BLaER1 treated with 17β-estradiol and CSF1 and Interleukin-3, amounts not matched to agents 10 nM and 100 nM (cell line): ENCODE measurements around the gene NOBOX.

ENCODE experiments used
- H3K27ac ChIP-seq, 11 experiments: shearing (Covaris generic); formaldehyde crosslinking; 2 replicates each; pipeline ENCODE4 v1.8.1; 2022
- H3K27me3 ChIP-seq, 11 experiments: shearing (Covaris generic); formaldehyde crosslinking; 2 replicates each; pipeline ENCODE4 v1.8.1; 2022
- H3K36me3 ChIP-seq, 11 experiments: shearing (Covaris generic); formaldehyde crosslinking; 2 replicates each; pipeline ENCODE4 v1.8.1; 2022
- H3K4me1 ChIP-seq, 10 experiments: shearing (Covaris generic); formaldehyde crosslinking; 2 replicates each; pipeline ENCODE4 v1.8.1; 2022
- H3K4me2 ChIP-seq, 11 experiments: shearing (Covaris generic); formaldehyde crosslinking; 2 replicates each; pipeline ENCODE4 v1.8.1; 2022
- H3K4me3 ChIP-seq, 10 experiments: shearing (Covaris generic); formaldehyde crosslinking; 2 replicates each; pipeline ENCODE4 v1.8.1; 2022
- H3K9ac ChIP-seq, 11 experiments: shearing (Covaris generic); formaldehyde crosslinking; 2 replicates each; pipeline ENCODE4 v1.8.1; 2022
- H3K9me3 ChIP-seq, 11 experiments: shearing (Covaris generic); formaldehyde crosslinking; replicated peaks in 1 of 11; 2 replicates each; pipeline ENCODE4 v1.8.1; 2022
- H4K20me1 ChIP-seq, 11 experiments: shearing (Covaris generic); formaldehyde crosslinking; 2 replicates each; pipeline ENCODE4 v1.8.1; 2022
- Cebpa-rat ChIP-seq, 11 experiments: shearing (Covaris generic); IDR thresholded peaks; 2 replicates each; pipeline ENCODE4 v1.8.1; 2022

The NOBOX gene

GRCh38 chr7:144416341-144416740 is 12.8 kb upstream of the NOBOX start:
- Histone ChIP-seq H3K27ac (no peak overlapping the region), H3K4me1 (peaks cover 0 to 12% (median 0%) of the 10 kb centered on the region in 10 experiments; a peak in 5 of 20 replicates), H3K4me3 (no peak overlapping the region), H3K9ac (no peak overlapping the region), H3K36me3 (no peaks in the 10 kb centered on the region), H3K9me3 (peaks cover 5 to 22% (median 14%) of the 10 kb centered on the region in 11 experiments; a peak in 20 of 22 replicates), H4K20me1 (no peaks in the 10 kb centered on the region), H3K27me3 (no peaks in the 10 kb centered on the region), H3K4me2 (no peak overlapping the region)
- no peak for TF ChIP-seq Cebpa-rat (IDR thresholded peaks at IDR 0.05)

- Histone ChIP-seq H3K9me3 (peaks cover 5 to 22% (median 14%) of the 10 kb centered on the region in 11 experiments; a peak in 20 of 22 replicates), H3K4me3 (no peak overlapping the region), H3K9ac (no peak overlapping the region), H3K27me3 (no peaks in the 10 kb centered on the region), H4K20me1 (no peaks in the 10 kb centered on the region), H3K4me2 (no peak overlapping the region), H3K27ac (no peak overlapping the region), H3K4me1 (peaks cover 0 to 12% (median 0%) of the 10 kb centered on the region in 10 experiments; a peak in 5 of 20 replicates), H3K36me3 (no peaks in the 10 kb centered on the region)
- no peak for TF ChIP-seq Cebpa-rat (IDR thresholded peaks at IDR 0.05)
Observed at GRCh38 chr7:144415858-144416257, 12.4 kb upstream of the NOBOX start.

GRCh38 chr7:144414815-144415214 is 11.3 kb upstream of the NOBOX start:
- no peaks in the 10 kb centered on the region for H3K27me3 ChIP-seq
- H3K4me3 ChIP-seq, result no peak overlapping the region
- H3K4me2 ChIP-seq, result peak overlapping the region in 3 of 11 experiments; percentile 15 to 40 (median 39); a peak in 6 of 22 replicates
- H3K9ac ChIP-seq, result no peak overlapping the region
- peak in 1 of 11 experiments; percentile 31; a peak in 2 of 22 replicates for TF ChIP-seq Cebpa-rat (IDR thresholded peaks at IDR 0.05)
- H3K27ac ChIP-seq, result no peak overlapping the region
- no peaks in the 10 kb centered on the region for H4K20me1 ChIP-seq
- H3K9me3 ChIP-seq, result peaks cover 5 to 22% (median 14%) of the 10 kb centered on the region in 11 experiments; a peak in 20 of 22 replicates
- no peaks in the 10 kb centered on the region for H3K36me3 ChIP-seq
- peaks cover 0 to 12% (median 0%) of the 10 kb centered on the region in 10 experiments; a peak in 5 of 20 replicates for H3K4me1 ChIP-seq

GRCh38 chr7:144410441-144410840 is 6.9 kb upstream of the NOBOX start:
- Histone ChIP-seq H3K27me3 (no peaks in the 10 kb centered on the region), H3K4me1 (peaks cover 0 to 11% (median 0%) of the 10 kb centered on the region in 10 experiments; a peak in 5 of 20 replicates), H3K27ac (no peak overlapping the region), H3K9me3 (no peaks in the 10 kb centered on the region), H3K4me3 (no peak overlapping the region), H3K9ac (no peak overlapping the region), H3K4me2 (no peak overlapping the region), H4K20me1 (no peaks in the 10 kb centered on the region), H3K36me3 (no peaks in the 10 kb centered on the region)
- TF ChIP-seq Cebpa-rat (IDR thresholded peaks at IDR 0.05), result no peak

GRCh38 chr7:144408121-144408520 is 4.6 kb upstream of the NOBOX start:
- Histone ChIP-seq H3K9ac (no peak overlapping the region), H3K9me3 (no peaks in the 10 kb centered on the region), H3K27ac (no peak overlapping the region), H4K20me1 (no peaks in the 10 kb centered on the region), H3K4me3 (no peak overlapping the region), H3K27me3 (no peaks in the 10 kb centered on the region), H3K4me1 (no peaks in the 10 kb centered on the region), H3K4me2 (no peak overlapping the region), H3K36me3 (no peaks in the 10 kb centered on the region)
- TF ChIP-seq Cebpa-rat (IDR thresholded peaks at IDR 0.05), result no peak

GRCh38 chr7:144407266-144407931 is 3.9 kb upstream of the NOBOX start:
- TF ChIP-seq Cebpa-rat (IDR thresholded peaks at IDR 0.05), result no peak
- Histone ChIP-seq H4K20me1 (no peaks in the 10 kb centered on the region), H3K4me1 (no peaks in the 10 kb centered on the region), H3K9ac (no peak overlapping the region), H3K36me3 (no peaks in the 10 kb centered on the region), H3K4me3 (no peak overlapping the region), H3K27ac (no peak overlapping the region), H3K9me3 (no peaks in the 10 kb centered on the region), H3K27me3 (no peaks in the 10 kb centered on the region), H3K4me2 (no peak overlapping the region)

- Histone ChIP-seq H3K9me3 (no peaks in the 10 kb centered on the region), H3K4me3 (no peak overlapping the region), H3K27ac (no peak overlapping the region), H3K4me1 (peaks cover 0 to 8% (median 0%) of the 10 kb centered on the region in 10 experiments; a peak in 3 of 20 replicates), H3K27me3 (no peaks in the 10 kb centered on the region), H3K36me3 (no peaks in the 10 kb centered on the region), H4K20me1 (no peaks in the 10 kb centered on the region), H3K4me2 (no peak overlapping the region), H3K9ac (no peak overlapping the region)
- TF ChIP-seq Cebpa-rat (IDR thresholded peaks at IDR 0.05), result no peak
Observed at GRCh38 chr7:144404946-144405345, 1.5 kb upstream of the NOBOX start.

- Histone ChIP-seq H3K9me3 (no peaks in the 10 kb centered on the region), H3K4me3 (no peak overlapping the region), H3K9ac (no peak overlapping the region), H3K36me3 (no peaks in the 10 kb centered on the region), H3K4me2 (no peak overlapping the region), H3K4me1 (peaks cover 0 to 8% (median 0%) of the 10 kb centered on the region in 10 experiments; a peak in 3 of 20 replicates), H4K20me1 (no peaks in the 10 kb centered on the region), H3K27ac (no peak overlapping the region), H3K27me3 (no peaks in the 10 kb centered on the region)
- TF ChIP-seq Cebpa-rat (IDR thresholded peaks at IDR 0.05), result no peak
Observed at GRCh38 chr7:144403102-144403501, 391 bp downstream of the NOBOX start.

GRCh38 chr7:144401490-144401889 is 2.0 kb downstream of the NOBOX start:
- Histone ChIP-seq H3K9ac (no peak overlapping the region), H3K4me1 (peaks cover 0 to 16% (median 0%) of the 10 kb centered on the region in 10 experiments; a peak in 4 of 20 replicates), H3K4me3 (no peak overlapping the region), H3K9me3 (peaks cover 0 to 5% (median 0%) of the 10 kb centered on the region in 11 experiments; a peak in 1 of 22 replicates), H3K4me2 (0 out of 22 replicates have a peak overlapping the region, but pooled peaks of 1 of the 11 experiments have one; percentile 13), H3K36me3 (no peaks in the 10 kb centered on the region), H3K27me3 (no peaks in the 10 kb centered on the region), H4K20me1 (no peaks in the 10 kb centered on the region), H3K27ac (no peak overlapping the region)
- no peak for TF ChIP-seq Cebpa-rat (IDR thresholded peaks at IDR 0.05)

GRCh38 chr7:144399946-144400345 is 3.5 kb downstream of the NOBOX start:
- Histone ChIP-seq H3K27me3 (no peaks in the 10 kb centered on the region), H3K27ac (no peak overlapping the region), H3K36me3 (no peaks in the 10 kb centered on the region), H3K9me3 (peaks cover 0 to 5% (median 0%) of the 10 kb centered on the region in 11 experiments; a peak in 1 of 22 replicates), H3K4me3 (no peak overlapping the region), H4K20me1 (no peaks in the 10 kb centered on the region), H3K4me1 (peaks cover 0 to 16% (median 0%) of the 10 kb centered on the region in 10 experiments; a peak in 4 of 20 replicates), H3K9ac (no peak overlapping the region), H3K4me2 (no peak overlapping the region)
- no peak for TF ChIP-seq Cebpa-rat (IDR thresholded peaks at IDR 0.05)
